Mesenchymal stem cell (in vitro differentiated cells and primary cell): ENCODE results near the gene DSCAM.

ENCODE experiments used
- DNase-seq: peaks from one replicate; pipeline ENCODE4 v3.0.0-alpha.2; 2013
- H2AFZ ChIP-seq: one replicate; pipeline ENCODE4 v1.6.1; 2013; ENCODE audit warnings: low read depth, mild to moderate bottlenecking, control low read depth, inconsistent platforms, low read length, moderate library complexity
- H2AK5ac ChIP-seq: 2 replicates; pipeline ENCODE4 v1.6.1; 2013; ENCODE audit warnings: low read length, moderate library complexity, mild to moderate bottlenecking, inconsistent platforms; ENCODE audit not compliant: severe bottlenecking
- H2BK120ac ChIP-seq: one replicate; pipeline ENCODE4 v1.6.1; 2013; ENCODE audit warnings: low read depth, mild to moderate bottlenecking, inconsistent platforms, low read length, moderate library complexity
- H2BK12ac ChIP-seq, 2 experiments: one replicate each; pipeline ENCODE4 v1.6.1; 2013; ENCODE audit warnings: inconsistent platforms in 2 of 2, low read length in 2 of 2, mild to moderate bottlenecking in 2 of 2, moderate library complexity in 2 of 2, control low read depth in 1 of 2
- H2BK15ac ChIP-seq: one replicate; pipeline ENCODE4 v1.6.1; 2013; ENCODE audit warnings: mild to moderate bottlenecking, low read depth, inconsistent platforms; ENCODE audit not compliant: poor library complexity, severe bottlenecking
- H2BK5ac ChIP-seq: 2 replicates; pipeline ENCODE4 v1.6.1; 2013; ENCODE audit warnings: low read depth, mild to moderate bottlenecking, low read length, control low read depth, inconsistent platforms; ENCODE audit not compliant: poor library complexity, severe bottlenecking
- H3K14ac ChIP-seq, 2 experiments: one replicate each; pipeline ENCODE4 v1.6.1; 2013; ENCODE audit warnings: inconsistent platforms in 2 of 2, low read length in 2 of 2, control low read depth in 1 of 2, mild to moderate bottlenecking in 1 of 2, moderate library complexity in 1 of 2
- H3K18ac ChIP-seq, 2 experiments: one replicate each; pipeline ENCODE4 v1.6.1; 2013; ENCODE audit warnings: inconsistent platforms in 2 of 2, low read length in 2 of 2, control low read depth in 1 of 2, low read depth in 1 of 2, mild to moderate bottlenecking in 1 of 2
- H3K23ac ChIP-seq, 2 experiments: one replicate each; pipeline ENCODE4 v1.6.1; 2013; ENCODE audit warnings: inconsistent platforms in 2 of 2, low read length in 2 of 2, mild to moderate bottlenecking in 2 of 2, moderate library complexity in 2 of 2, control low read depth in 1 of 2
- H3K27ac ChIP-seq: 2 replicates; pipeline ENCODE4 v1.5.1; 2013; ENCODE audit warnings: mild to moderate bottlenecking, moderate library complexity, low read length, control low read depth, inconsistent platforms; ENCODE audit not compliant: poor library complexity, severe bottlenecking
- H3K27me3 ChIP-seq, 2 experiments: 2 replicates each; pipeline versions ENCODE4 v1.6.1 to v1.7.0; 2013; ENCODE audit warnings: low read length in 2 of 2, mild to moderate bottlenecking in 2 of 2, moderate library complexity in 2 of 2, control low read depth in 1 of 2, inconsistent platforms in 1 of 2; ENCODE audit not compliant: control insufficient read depth in 1 of 2, insufficient read depth in 1 of 2
- H3K36me3 ChIP-seq, 2 experiments: 2 replicates each; pipeline versions ENCODE4 v1.6.1 to v1.7.0; 2013; ENCODE audit warnings: low read length in 2 of 2, control low read depth in 1 of 2, inconsistent platforms in 1 of 2, low read depth in 1 of 2, mild to moderate bottlenecking in 1 of 2; ENCODE audit not compliant: insufficient read depth in 2 of 2, control insufficient read depth in 1 of 2
- H3K4ac ChIP-seq, 2 experiments: one replicate each; pipeline ENCODE4 v1.6.1; 2013; ENCODE audit warnings: inconsistent platforms in 2 of 2, low read length in 2 of 2, mild to moderate bottlenecking in 2 of 2, moderate library complexity in 2 of 2, control low read depth in 1 of 2, low read depth in 1 of 2
- H3K4me1 ChIP-seq: 2 replicates; pipeline ENCODE4 v1.6.1; 2013; ENCODE audit warnings: low read depth, low read length, control low read depth; ENCODE audit not compliant: control insufficient read depth, insufficient read depth
- H3K4me2 ChIP-seq: 2 replicates; pipeline ENCODE4 v1.6.1; 2013; ENCODE audit warnings: low read length, mild to moderate bottlenecking, inconsistent platforms; ENCODE audit not compliant: poor library complexity, severe bottlenecking
- H3K4me3 ChIP-seq, 2 experiments: 2 replicates each; pipeline versions ENCODE4 v1.5.1 to v1.7.0; 2013; ENCODE audit warnings: low read length in 2 of 2, mild to moderate bottlenecking in 2 of 2, control low read depth in 1 of 2, low read depth in 1 of 2; ENCODE audit not compliant: insufficient read depth in 1 of 2
- H3K79me1 ChIP-seq: replicated peaks from 2 replicates; pipeline ENCODE4 v1.6.1; 2013; ENCODE audit warnings: mild to moderate bottlenecking, control low read depth, low read length, inconsistent platforms; ENCODE audit not compliant: poor library complexity, severe bottlenecking
- H3K9ac ChIP-seq: 2 replicates; pipeline ENCODE4 v1.7.0; 2013; ENCODE audit warnings: mild to moderate bottlenecking, low read length, moderate library complexity
- H3K9me3 ChIP-seq: 2 replicates; pipeline ENCODE4 v1.7.0; 2013; ENCODE audit warnings: mild to moderate bottlenecking, low read length; ENCODE audit not compliant: control insufficient read depth
- H4K8ac ChIP-seq: one replicate; pipeline ENCODE4 v1.6.1; 2013; ENCODE audit warnings: inconsistent platforms, mild to moderate bottlenecking, low read length, moderate library complexity
- H4K91ac ChIP-seq: one replicate; pipeline ENCODE4 v1.6.1; 2013; ENCODE audit warnings: mild to moderate bottlenecking, low read length, inconsistent platforms
- WGBS: methylation state at CpG from one replicate; pipeline ENCODE4 v1.1.7; 2013; ENCODE audit warnings: mixed read lengths; 5-methylcytosine and 5-hydroxymethylcytosine counted together

The DSCAM gene

DNA sequence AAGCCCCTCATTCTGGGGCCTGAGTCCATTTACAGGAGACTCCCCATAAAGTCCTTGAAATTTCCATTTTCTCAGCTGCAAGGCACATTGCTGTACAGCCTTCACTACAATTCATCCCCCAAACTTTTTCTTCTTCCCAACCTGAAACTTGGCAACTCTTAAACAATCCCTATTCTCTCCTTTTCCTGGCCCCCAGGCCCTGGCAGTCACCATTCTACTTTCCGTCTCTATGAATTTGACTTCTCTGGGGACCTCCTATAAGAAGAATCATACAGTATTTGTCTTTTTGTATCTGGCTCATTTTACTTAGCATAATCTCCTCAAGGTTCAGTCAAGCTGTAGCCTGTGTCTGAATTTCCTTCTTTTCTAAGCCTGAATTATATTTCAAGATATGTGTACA lies 646.8 kb downstream of the DSCAM start:
- H3K79me1 ChIP-seq, result no peaks in the 10 kb centered on the region
- no peak overlapping the region for H4K8ac ChIP-seq
- no peaks in the 10 kb centered on the region for H3K36me3 ChIP-seq
- H2BK5ac ChIP-seq, result no peak overlapping the region
- H3K23ac ChIP-seq, result no peak overlapping the region
- no peak overlapping the region for H3K18ac ChIP-seq
- H2BK12ac ChIP-seq, result no peak overlapping the region
- H3K4me2 ChIP-seq, result no peak overlapping the region
- H3K4me3 ChIP-seq, result no peak overlapping the region
- H2AK5ac ChIP-seq, result no peak overlapping the region
- no peaks in the 10 kb centered on the region for H3K4me1 ChIP-seq
- H2BK120ac ChIP-seq, result no peak overlapping the region
- no peak overlapping the region for H4K91ac ChIP-seq
- H3K27me3 ChIP-seq, result no peaks in the 10 kb centered on the region
- no peak overlapping the region for H3K14ac ChIP-seq
- no peak overlapping the region for H2BK15ac ChIP-seq
- H3K9ac ChIP-seq, result no peak overlapping the region
- no peak overlapping the region for H2AFZ ChIP-seq
- H3K27ac ChIP-seq, result no peak overlapping the region
- peaks cover 4% of the 10 kb centered on the region for H3K9me3 ChIP-seq
- no peak overlapping the region for H3K4ac ChIP-seq
- DNase-seq, result no peak
- WGBS, result 57% methylated on average over 1 of the region's 1 CpG

DNA sequence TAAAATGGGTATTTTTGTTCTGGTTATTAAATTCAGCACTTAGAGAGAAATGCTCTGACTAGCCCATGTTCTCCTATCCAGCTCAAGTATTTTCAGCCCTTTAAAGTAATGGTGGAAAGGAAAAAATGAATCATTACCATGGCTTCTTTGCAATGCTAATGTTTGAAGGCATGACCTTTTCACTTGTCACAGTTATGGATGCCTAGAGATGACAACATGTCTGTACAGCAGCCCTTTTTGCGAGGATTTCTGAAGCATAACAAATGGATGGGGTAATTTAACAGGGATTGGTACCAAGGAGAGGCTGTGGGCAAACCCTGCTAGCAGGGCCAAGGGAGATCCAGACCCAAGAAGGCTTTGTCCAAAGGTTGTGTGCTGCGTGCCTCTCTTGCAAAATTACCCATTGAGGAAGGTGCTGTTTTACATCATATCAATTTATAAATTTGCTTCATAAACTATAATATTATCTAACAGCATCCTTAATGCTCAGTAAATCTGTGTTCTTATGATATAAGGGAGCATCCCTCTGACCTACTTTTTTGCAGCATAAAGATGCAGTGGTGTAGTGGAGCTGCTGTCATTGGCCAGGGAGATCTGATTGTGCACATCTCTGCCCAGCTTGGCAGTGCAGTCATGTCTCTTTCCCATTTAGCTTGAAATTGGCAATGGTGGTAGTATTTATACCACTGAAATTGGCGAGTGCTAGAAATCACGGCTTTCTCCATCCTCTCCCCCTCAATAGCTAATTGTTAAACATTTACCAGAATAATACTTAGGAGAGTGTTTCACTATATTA lies 652.6 kb downstream of the DSCAM start:
- 68% methylated on average over 1 of the region's 4 CpGs for WGBS
- no peak overlapping the region for H3K14ac ChIP-seq

DNA sequence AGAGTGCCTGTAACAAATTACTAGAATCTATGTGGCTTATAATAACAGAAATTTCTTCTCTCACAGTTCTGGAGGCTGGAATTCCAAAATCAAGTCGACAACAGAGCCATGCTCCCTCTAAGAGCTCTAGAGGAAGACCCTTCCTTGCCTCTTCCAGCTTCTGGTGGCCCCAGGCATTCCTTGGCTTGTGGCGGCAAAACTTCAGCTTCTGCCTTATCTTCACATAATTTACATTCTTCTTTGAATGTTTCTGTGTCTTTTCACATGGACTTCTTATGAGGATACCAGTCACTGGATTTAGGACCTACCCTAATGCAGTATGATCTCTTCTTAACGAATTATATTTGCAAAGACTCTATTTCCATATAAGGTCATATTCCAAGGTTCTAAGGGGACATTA lies 655.3 kb downstream of the DSCAM start:
- Histone ChIP-seq H2BK120ac (no peak overlapping the region), H3K9ac (no peak overlapping the region), H2BK5ac (no peak overlapping the region), H3K79me1 (no peaks in the 10 kb centered on the region), H3K4ac (no peak overlapping the region), H4K91ac (no peak overlapping the region), H3K27ac (no peak overlapping the region), H2BK15ac (no peak overlapping the region), H2AFZ (no peak overlapping the region), H3K9me3 (no peaks in the 10 kb centered on the region), H3K14ac (no peak overlapping the region), H3K36me3 (no peaks in the 10 kb centered on the region), H4K8ac (no peak overlapping the region), H3K4me2 (no peak overlapping the region), H2BK12ac (no peak overlapping the region), H3K4me1 (no peaks in the 10 kb centered on the region), H3K18ac (no peak overlapping the region), H2AK5ac (no peak overlapping the region), H3K23ac (no peak overlapping the region), H3K27me3 (no peaks in the 10 kb centered on the region), H3K4me3 (no peak overlapping the region)
- WGBS, result 46% methylated on average over 2 of the region's 3 CpGs
- DNase-seq, result no peak

More for the DNA sequence above, 652.6 kb downstream of the DSCAM start:
- Histone ChIP-seq H2AFZ (no peak overlapping the region), H3K4ac (no peak overlapping the region), H3K36me3 (no peaks in the 10 kb centered on the region), H3K9ac (no peak overlapping the region), H3K4me1 (no peaks in the 10 kb centered on the region), H3K23ac (no peak overlapping the region), H2AK5ac (no peak overlapping the region), H3K9me3 (peaks cover 4% of the 10 kb centered on the region), H2BK5ac (no peak overlapping the region), H3K18ac (no peak overlapping the region), H3K27ac (no peak overlapping the region), H2BK120ac (no peak overlapping the region), H3K27me3 (no peaks in the 10 kb centered on the region), H4K91ac (no peak overlapping the region), H3K4me3 (no peak overlapping the region), H3K4me2 (no peak overlapping the region), H3K79me1 (no peaks in the 10 kb centered on the region), H2BK12ac (no peak overlapping the region), H2BK15ac (no peak overlapping the region), H4K8ac (no peak overlapping the region)
- no peak for DNase-seq

DNA sequence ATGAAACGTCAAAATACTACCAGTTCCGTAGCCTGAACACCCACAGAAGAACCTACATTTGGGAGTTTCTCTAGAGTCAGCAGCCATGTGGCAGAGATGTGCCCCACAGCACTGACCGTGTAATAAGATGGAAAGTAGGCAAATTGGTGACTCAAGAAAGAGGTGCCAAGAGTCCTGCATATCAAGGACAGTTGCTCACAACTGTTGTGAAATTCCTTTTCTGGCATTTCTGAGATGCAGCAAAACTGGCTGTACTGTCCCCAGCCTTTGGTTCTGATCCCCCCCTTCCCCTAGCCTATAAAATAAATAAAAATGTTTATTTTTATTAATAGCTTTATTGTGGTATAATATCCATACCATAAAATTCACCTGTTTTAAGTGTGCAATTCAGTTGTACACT lies 655.8 kb downstream of the DSCAM start:
- no peak overlapping the region for H4K8ac ChIP-seq
- no peak overlapping the region for H3K14ac ChIP-seq
- no peak overlapping the region for H2BK120ac ChIP-seq
- no peak overlapping the region for H3K4me3 ChIP-seq
- H2AFZ ChIP-seq, result no peak overlapping the region
- no peak overlapping the region for H3K27ac ChIP-seq
- H2AK5ac ChIP-seq, result no peak overlapping the region
- H3K4me2 ChIP-seq, result no peak overlapping the region
- no peaks in the 10 kb centered on the region for H3K4me1 ChIP-seq
- H2BK12ac ChIP-seq, result no peak overlapping the region
- H4K91ac ChIP-seq, result no peak overlapping the region
- H3K4ac ChIP-seq, result no peak overlapping the region
- no peak overlapping the region for H3K9ac ChIP-seq
- no peaks in the 10 kb centered on the region for H3K27me3 ChIP-seq
- no peaks in the 10 kb centered on the region for H3K9me3 ChIP-seq
- no peak overlapping the region for H3K18ac ChIP-seq
- H3K79me1 ChIP-seq, result no peaks in the 10 kb centered on the region
- no peak for DNase-seq
- no peak overlapping the region for H2BK5ac ChIP-seq
- no peak overlapping the region for H2BK15ac ChIP-seq
- H3K23ac ChIP-seq, result no peak overlapping the region
- H3K36me3 ChIP-seq, result no peaks in the 10 kb centered on the region
- WGBS, result 71% methylated on average over 2 of the region's 3 CpGs
